Esophagus squamous epithelium (tissue), 4 donors: Measurements from ENCODE around the gene ASB18.

Experiments used
- CTCF ChIP-seq, 6 experiments: fragments of 450-650 bp in 4 of 6; fragments of 200-600 bp in 2 of 6; sonication (generic) in 2 of 6; IDR thresholded peaks; one replicate each; pipeline ENCODE4 v1.5.1; 2016 to 2019; ENCODE audit warnings: antibody characterized with exemption in 6 of 6, mild to moderate bottlenecking in 4 of 6, moderate library complexity in 4 of 6
- POLR2A ChIP-seq, 4 donors: fragments of 450-650 bp; IDR thresholded peaks; one replicate each; pipeline ENCODE4 v1.6.1; 2017; ENCODE audit warnings: antibody characterized with exemption in 4 of 4, mild to moderate bottlenecking in 4 of 4, moderate library complexity in 3 of 4

GRCh38 chr2:236190674-236191073 lies 73.5 kb downstream of the ASB18 start:
- TF ChIP-seq CTCF (IDR thresholded peaks at IDR 0.05) = no peak
- no peak for TF ChIP-seq POLR2A (IDR thresholded peaks at IDR 0.05)
